Suprapubic skin (tissue), 4 donors: ENCODE measurements around the gene MIS12. TPM values are rescaled to one million over a fixed set of nuclear protein-coding genes. Genes with fewer than 3 reads are reported as not detected.

Experiments
- DNase-seq, 2 donors: peaks; one replicate each; pipeline ENCODE4 v3.0.0-alpha.2; 2019; ENCODE audit warnings: low spot score in 2 of 2
- H3K27ac ChIP-seq: fragments of 200-600 bp; sonication (generic); one replicate; pipeline ENCODE4 v1.5.1; 2019
- H3K27me3 ChIP-seq: fragments of 200-600 bp; sonication (generic); one replicate; pipeline ENCODE4 v1.5.1; 2019
- H3K36me3 ChIP-seq: fragments of 200-600 bp; sonication (generic); one replicate; pipeline ENCODE4 v1.5.1; 2019
- H3K4me1 ChIP-seq: fragments of 200-600 bp; sonication (generic); one replicate; pipeline ENCODE4 v1.5.1; 2019
- H3K4me3 ChIP-seq: fragments of 200-600 bp; sonication (generic); one replicate; pipeline ENCODE4 v1.5.1; 2019; ENCODE audit warnings: mild to moderate bottlenecking
- H3K9me3 ChIP-seq: fragments of 200-600 bp; sonication (generic); one replicate; pipeline ENCODE4 v1.5.1; 2019
- EP300 ChIP-seq: sonication (generic); formaldehyde crosslinking; IDR thresholded peaks from one replicate; pipeline ENCODE4 v1.6.1; 2017; ENCODE audit warnings: antibody characterized with exemption
- POLR2A ChIP-seq, 2 donors: fragments of 450-650 bp; IDR thresholded peaks; one replicate each; pipeline ENCODE4 v1.6.1; 2017; ENCODE audit warnings: antibody characterized with exemption in 2 of 2, mild to moderate bottlenecking in 2 of 2, moderate library complexity in 2 of 2
- POLR2AphosphoS5 ChIP-seq, 3 donors: sonication (generic); formaldehyde crosslinking; IDR thresholded peaks; one replicate each; pipeline ENCODE4 v1.6.1; 2017; ENCODE audit warnings: antibody characterized with exemption in 3 of 3
- WGBS: methylation state at CpG from one replicate; pipeline ENCODE4 v1.1.5; 2018; 5-methylcytosine and 5-hydroxymethylcytosine counted together
- total RNA-seq, 4 donors: library from RNA; depleted of rRNA; stranded (reverse); fragments of >200 nt; gene quantifications; one replicate each; pipeline ENCODE4 v1.1.0, GENCODE V29; 2016
- TF ChIP-seq, protein P1 (sequence below), 2 donors: fragments of 200-600 bp in 1 of 2; fragments of 450-650 bp in 1 of 2; sonication (generic) in 1 of 2; IDR thresholded peaks; one replicate each; pipeline ENCODE4 v1.5.1; 2016 to 2019; ENCODE audit warnings: antibody characterized with exemption in 2 of 2, mild to moderate bottlenecking in 1 of 2, moderate library complexity in 1 of 2

The MIS12 gene
- total RNA-seq, 4 donors from 2014 or later, result 5.8 to 15.2 (median 8.1) TPM

- Histone ChIP-seq H3K27ac (no peak overlapping the region), H3K4me1 (no peaks in the 10 kb centered on the region), H3K36me3 (peaks cover 85% of the 10 kb centered on the region), H3K9me3 (no peaks in the 10 kb centered on the region), H3K27me3 (no peaks in the 10 kb centered on the region), H3K4me3 (no peak overlapping the region)
- TF ChIP-seq POLR2AphosphoS5 (IDR thresholded peaks at IDR 0.05) (no peak), POLR2A (IDR thresholded peaks at IDR 0.05) (no peak), EP300 (no peak)
- TF ChIP-seq, protein P1, sequence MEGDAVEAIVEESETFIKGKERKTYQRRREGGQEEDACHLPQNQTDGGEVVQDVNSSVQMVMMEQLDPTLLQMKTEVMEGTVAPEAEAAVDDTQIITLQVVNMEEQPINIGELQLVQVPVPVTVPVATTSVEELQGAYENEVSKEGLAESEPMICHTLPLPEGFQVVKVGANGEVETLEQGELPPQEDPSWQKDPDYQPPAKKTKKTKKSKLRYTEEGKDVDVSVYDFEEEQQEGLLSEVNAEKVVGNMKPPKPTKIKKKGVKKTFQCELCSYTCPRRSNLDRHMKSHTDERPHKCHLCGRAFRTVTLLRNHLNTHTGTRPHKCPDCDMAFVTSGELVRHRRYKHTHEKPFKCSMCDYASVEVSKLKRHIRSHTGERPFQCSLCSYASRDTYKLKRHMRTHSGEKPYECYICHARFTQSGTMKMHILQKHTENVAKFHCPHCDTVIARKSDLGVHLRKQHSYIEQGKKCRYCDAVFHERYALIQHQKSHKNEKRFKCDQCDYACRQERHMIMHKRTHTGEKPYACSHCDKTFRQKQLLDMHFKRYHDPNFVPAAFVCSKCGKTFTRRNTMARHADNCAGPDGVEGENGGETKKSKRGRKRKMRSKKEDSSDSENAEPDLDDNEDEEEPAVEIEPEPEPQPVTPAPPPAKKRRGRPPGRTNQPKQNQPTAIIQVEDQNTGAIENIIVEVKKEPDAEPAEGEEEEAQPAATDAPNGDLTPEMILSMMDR (IDR thresholded peaks at IDR 0.05), result no peak
- 87% methylated on average over 18 of the region's 18 CpGs for WGBS
- DNase-seq, result peak in 1 of 2 donors; percentile 67
These were observed 47.3 kb downstream of the MIS12 start for GRCh38 chr17:5533486-5534315.

GRCh38 chr17:5535436-5535835, 49.1 kb downstream of the MIS12 start:
- DNase-seq, result peak in 1 of 2 donors; percentile 34
- Histone ChIP-seq H3K36me3 (peaks cover 91% of the 10 kb centered on the region), H3K27me3 (no peaks in the 10 kb centered on the region), H3K9me3 (no peaks in the 10 kb centered on the region), H3K4me1 (no peaks in the 10 kb centered on the region), H3K4me3 (no peak overlapping the region), H3K27ac (no peak overlapping the region)
- no peak for TF ChIP-seq POLR2AphosphoS5 (IDR thresholded peaks at IDR 0.05)
- no peak for TF ChIP-seq EP300
- WGBS, result 100% methylated on average over 2 of the region's 2 CpGs

DNA sequence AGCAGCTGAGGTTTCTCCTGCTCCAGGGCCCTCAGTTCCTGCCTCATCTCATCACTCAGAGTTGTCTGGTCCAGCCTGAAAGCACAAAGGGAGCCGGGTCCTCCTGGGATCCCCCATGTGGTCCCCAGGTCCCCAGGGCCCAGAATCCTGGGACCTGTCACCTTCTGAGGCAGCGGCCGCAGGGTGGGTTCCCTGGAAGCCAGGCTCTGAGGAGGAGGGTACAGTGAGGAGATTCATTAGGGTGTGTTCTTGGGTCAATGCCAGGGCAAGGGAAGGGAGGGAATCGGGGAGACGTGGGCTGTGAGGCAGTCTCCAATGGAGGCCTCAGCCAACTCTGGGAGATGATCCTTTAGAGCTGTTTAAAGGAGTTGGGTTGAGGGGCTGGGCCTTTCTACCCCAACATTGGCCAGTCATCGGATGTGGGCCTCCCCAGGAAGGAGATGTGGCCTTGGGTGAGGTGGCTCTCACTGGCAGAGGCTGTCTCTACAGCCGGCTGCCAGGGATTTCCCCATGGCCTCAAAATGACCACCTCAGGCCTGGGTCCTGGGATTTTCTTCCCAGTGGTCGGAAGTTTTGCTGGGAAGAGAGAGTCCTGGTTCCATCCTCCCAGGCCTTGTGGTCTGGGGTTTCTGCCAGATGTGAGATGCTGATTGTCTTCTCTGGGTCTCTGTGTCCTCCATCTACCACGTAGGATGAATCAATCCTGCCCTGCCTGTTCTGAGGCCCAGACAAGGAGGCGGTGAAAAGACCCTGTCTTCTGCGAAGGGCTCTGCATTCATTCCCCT, 50.7 kb downstream of the MIS12 start:
- 71% methylated on average over 10 of the region's 11 CpGs for WGBS
- Histone ChIP-seq H3K4me3 (no peak overlapping the region), H3K36me3 (peaks cover 91% of the 10 kb centered on the region), H3K27ac (no peak overlapping the region), H3K27me3 (no peaks in the 10 kb centered on the region), H3K4me1 (no peaks in the 10 kb centered on the region), H3K9me3 (no peaks in the 10 kb centered on the region)
- TF ChIP-seq EP300, result no peak
- TF ChIP-seq, protein P1 (IDR thresholded peaks at IDR 0.05), result no peak
- no peak for TF ChIP-seq POLR2AphosphoS5 (IDR thresholded peaks at IDR 0.05)
- TF ChIP-seq POLR2A (IDR thresholded peaks at IDR 0.05), result no peak
- no peak for DNase-seq

- Histone ChIP-seq H3K9me3 (no peaks in the 10 kb centered on the region), H3K4me3 (no peak overlapping the region), H3K36me3 (peaks cover 89% of the 10 kb centered on the region), H3K27ac (no peak overlapping the region), H3K27me3 (no peaks in the 10 kb centered on the region), H3K4me1 (no peaks in the 10 kb centered on the region)
- TF ChIP-seq POLR2AphosphoS5 (IDR thresholded peaks at IDR 0.05) (no peak), POLR2A (IDR thresholded peaks at IDR 0.05) (no peak), EP300 (no peak)
- TF ChIP-seq, protein P1 (IDR thresholded peaks at IDR 0.05), result no peak
- DNase-seq, result peak; percentile 41 to 57
- 95% methylated on average over 8 of the region's 8 CpGs for WGBS
These were observed 52.9 kb downstream of the MIS12 start for GRCh38 chr17:5539286-5539685.

- peaks cover 89% of the 10 kb centered on the region for H3K36me3 ChIP-seq
- no peaks in the 10 kb centered on the region for H3K9me3 ChIP-seq
- no peak overlapping the region for H3K27ac ChIP-seq
- no peak for TF ChIP-seq POLR2AphosphoS5 (IDR thresholded peaks at IDR 0.05)
- no peaks in the 10 kb centered on the region for H3K27me3 ChIP-seq
- H3K4me1 ChIP-seq, result no peaks in the 10 kb centered on the region
- no peak for DNase-seq
- H3K4me3 ChIP-seq, result no peak overlapping the region
- 91% methylated on average over 7 of the region's 7 CpGs for WGBS
These were observed 54.0 kb downstream of the MIS12 start for GRCh38 chr17:5540321-5540720.

Other genes starting within 250 kb of the MIS12 start
- gene RABEP1, start 204.3 kb upstream of the MIS12 start, total RNA-seq, result 10 to 100 TPM; 19.2 to 46.4 (median 25.0) TPM
- gene NUP88, start 66.9 kb upstream of the MIS12 start, total RNA-seq, result 10 to 100 TPM; 64.4 to 87.1 (median 75.6) TPM
- 10 to 100 TPM; 29.2 to 81.7 (median 34.8) TPM for gene RPAIN, start 66.4 kb upstream of the MIS12 start, total RNA-seq
- 100 to 1,000 TPM in 3 of 4 donors, 10 to 100 TPM in 1; 55.7 to 173 (median 117) TPM for gene C1QBP, start 47.4 kb upstream of the MIS12 start, total RNA-seq
- 10 to 100 TPM; 11.6 to 19.1 (median 14.6) TPM for gene DHX33, start 17.6 kb upstream of the MIS12 start, total RNA-seq
- gene DERL2, start 388 bp upstream of the MIS12 start, total RNA-seq, result 10 to 100 TPM; 24.5 to 34.8 (median 25.3) TPM
- gene NLRP1, start 97.9 kb downstream of the MIS12 start, total RNA-seq, result 100 to 1,000 TPM in 1 of 4 donors, 10 to 100 TPM in 3; 66.9 to 279 (median 95.8) TPM